Karpas-422 (cell line): ENCODE measurements around the gene ZNF385D. TPM values are rescaled to one million over a fixed set of nuclear protein-coding genes. Genes with fewer than 3 reads are reported as not detected.

Experiments used
- DNase-seq: peaks from one replicate; pipeline ENCODE4 v3.0.0-alpha.2; 2015
- H2AFZ ChIP-seq: fragments of 200-600 bp; sonication (generic); 2 replicates; pipeline ENCODE4 v1.6.1; 2014; ENCODE audit warnings: antibody characterized with exemption, low read length, mixed read lengths
- H3K27ac ChIP-seq: fragments of 200-600 bp; sonication (generic); 2 replicates; pipeline ENCODE4 v1.5.1; 2014; ENCODE audit warnings: mild to moderate bottlenecking, low read length, moderate library complexity
- H3K27me3 ChIP-seq: fragments of 200-600 bp; sonication (generic); 2 replicates; pipeline ENCODE4 v1.6.1; 2014; ENCODE audit warnings: low read length, mixed read lengths
- H3K36me3 ChIP-seq: fragments of 200-600 bp; sonication (generic); 2 replicates; pipeline ENCODE4 v1.6.1; 2014; ENCODE audit warnings: low read length, mixed read lengths; ENCODE audit not compliant: insufficient read depth
- H3K4me1 ChIP-seq: fragments of 200-600 bp; sonication (generic); 2 replicates; pipeline ENCODE4 v1.6.1; 2014; ENCODE audit warnings: mild to moderate bottlenecking, low read length, mixed read lengths
- H3K4me2 ChIP-seq: fragments of 200-600 bp; sonication (generic); 2 replicates; pipeline ENCODE4 v1.6.1; 2014; ENCODE audit warnings: low read length, low read depth, mild to moderate bottlenecking; ENCODE audit not compliant: poor library complexity, severe bottlenecking
- H3K4me3 ChIP-seq: fragments of 200-600 bp; sonication (generic); 2 replicates; pipeline ENCODE4 v1.5.1; 2014; ENCODE audit warnings: mild to moderate bottlenecking, antibody characterized with exemption, low read length, mixed read lengths
- H3K79me2 ChIP-seq: fragments of 200-600 bp; sonication (generic); 2 replicates; pipeline ENCODE4 v1.6.1; 2014; ENCODE audit warnings: mild to moderate bottlenecking, low read length, mixed read lengths
- H3K9ac ChIP-seq: fragments of 200-600 bp; sonication (generic); 2 replicates; pipeline ENCODE4 v1.6.0; 2014; ENCODE audit warnings: low read length
- H3K9me2 ChIP-seq: fragments of 200-600 bp; sonication (generic), shearing (Covaris generic); replicated peaks from 2 replicates; pipeline ENCODE4 v1.6.0; 2014; ENCODE audit warnings: mild to moderate bottlenecking, low read length, moderate library complexity; ENCODE audit not compliant: insufficient read depth
- H3K9me3 ChIP-seq: fragments of 300-700, 200-600 bp; sonication (generic); 2 replicates; pipeline ENCODE4 v1.6.1; 2014; ENCODE audit warnings: low read length, mixed read lengths
- H4K20me1 ChIP-seq: fragments of 200-600 bp; sonication (generic); 2 replicates; pipeline ENCODE4 v1.6.1; 2014; ENCODE audit warnings: mild to moderate bottlenecking, antibody characterized with exemption, low read length, low read depth; ENCODE audit not compliant: insufficient read depth
- total RNA-seq: library from RNA; depleted of rRNA; stranded (reverse); fragments of >200 nt; shearing (Covaris generic); gene quantifications from 2 replicates; pipeline ENCODE4 v1.2.3, GENCODE V29; 2014; ENCODE audit warnings: low replicate concordance

The ZNF385D gene
- total RNA-seq, 1 experiment from 2014 or later = not detected

DNA sequence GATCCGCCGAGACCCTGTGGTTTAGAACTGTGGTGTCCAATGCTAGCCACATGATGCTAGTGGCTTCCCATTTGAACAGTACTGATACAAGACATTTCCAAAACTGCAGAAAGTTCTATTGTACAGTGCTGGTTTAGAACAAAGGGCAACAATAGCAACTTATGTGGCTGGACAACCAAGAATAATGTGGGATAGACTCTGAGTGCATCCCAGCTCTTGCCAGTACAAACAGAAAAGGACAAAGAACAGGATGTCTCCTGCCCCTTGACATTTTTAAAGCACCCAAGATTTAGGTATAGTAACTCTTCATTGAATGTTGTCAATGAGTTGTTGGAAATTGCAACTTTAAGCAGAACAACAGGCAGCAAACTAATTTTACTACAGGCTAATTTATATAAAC lies 107.3 kb downstream of the ZNF385D start:
- DNase-seq = no peak
- Histone ChIP-seq H3K4me2 (no peak overlapping the region), H3K79me2 (no peaks in the 10 kb centered on the region), H3K27ac (no peak overlapping the region), H3K36me3 (no peaks in the 10 kb centered on the region), H2AFZ (no peak overlapping the region), H3K9me3 (peaks cover 17% of the 10 kb centered on the region), H3K27me3 (no peaks in the 10 kb centered on the region), H3K4me1 (no peaks in the 10 kb centered on the region), H3K9ac (no peak overlapping the region), H3K4me3 (no peak overlapping the region), H4K20me1 (no peaks in the 10 kb centered on the region), H3K9me2 (0 out of 2 replicates have a peak, but pooled peaks cover 3% of the 10 kb centered on the region)

DNA sequence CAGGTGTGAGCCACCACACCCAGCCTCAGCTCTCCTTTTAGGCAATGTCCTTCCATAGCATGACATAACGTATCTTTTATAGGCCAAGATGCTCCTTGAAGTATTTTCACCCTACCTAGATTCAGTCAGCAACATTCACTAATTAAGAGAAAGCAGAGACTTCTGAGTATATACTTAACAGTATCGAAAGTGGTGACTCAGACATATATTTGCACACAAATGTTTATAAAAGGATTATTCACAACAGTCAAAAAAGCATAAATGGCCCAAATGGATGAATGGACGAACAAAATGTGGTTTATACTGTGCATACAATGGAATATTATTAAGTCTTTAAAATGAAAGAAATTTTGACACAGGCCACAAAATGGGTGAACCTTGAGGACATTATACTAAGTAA lies 108.6 kb downstream of the ZNF385D start:
- Histone ChIP-seq H3K36me3 (no peaks in the 10 kb centered on the region), H4K20me1 (no peaks in the 10 kb centered on the region), H3K27me3 (no peaks in the 10 kb centered on the region), H3K9ac (no peak overlapping the region), H3K4me3 (no peak overlapping the region), H3K27ac (no peak overlapping the region), H3K9me3 (peaks cover 23% of the 10 kb centered on the region), H3K9me2 (0 out of 2 replicates have a peak, but pooled peaks cover 3% of the 10 kb centered on the region), H2AFZ (no peak overlapping the region), H3K79me2 (no peaks in the 10 kb centered on the region), H3K4me2 (no peak overlapping the region), H3K4me1 (no peaks in the 10 kb centered on the region)
- DNase-seq = no peak

DNA sequence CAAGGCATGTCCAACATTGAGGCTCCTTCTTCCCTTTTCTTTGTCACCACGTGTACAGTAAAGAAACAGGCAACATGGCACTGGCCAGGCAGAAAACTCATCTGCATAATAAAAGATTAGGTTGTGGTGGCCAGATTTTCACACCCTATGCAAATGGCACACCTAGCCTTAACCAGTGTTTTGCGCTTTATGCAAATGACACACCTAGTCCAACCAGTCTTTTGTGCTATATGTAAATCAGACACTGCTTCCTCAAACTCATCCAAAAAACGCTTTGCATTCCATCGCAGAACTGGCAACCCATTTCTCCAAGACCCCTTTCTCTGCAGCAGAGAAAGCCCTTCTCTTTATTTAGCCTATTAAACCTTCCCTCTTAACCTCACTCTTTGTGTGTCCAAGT lies 109.1 kb downstream of the ZNF385D start:
- Histone ChIP-seq H3K9me2 (0 out of 2 replicates have a peak, but pooled peaks cover 3% of the 10 kb centered on the region), H2AFZ (no peak overlapping the region), H3K36me3 (no peaks in the 10 kb centered on the region), H3K4me2 (no peak overlapping the region), H3K27me3 (no peaks in the 10 kb centered on the region), H3K9me3 (peaks cover 23% of the 10 kb centered on the region), H3K27ac (no peak overlapping the region), H3K4me1 (no peaks in the 10 kb centered on the region), H3K4me3 (no peak overlapping the region), H4K20me1 (no peaks in the 10 kb centered on the region), H3K79me2 (no peaks in the 10 kb centered on the region), H3K9ac (no peak overlapping the region)
- no peak for DNase-seq

DNA sequence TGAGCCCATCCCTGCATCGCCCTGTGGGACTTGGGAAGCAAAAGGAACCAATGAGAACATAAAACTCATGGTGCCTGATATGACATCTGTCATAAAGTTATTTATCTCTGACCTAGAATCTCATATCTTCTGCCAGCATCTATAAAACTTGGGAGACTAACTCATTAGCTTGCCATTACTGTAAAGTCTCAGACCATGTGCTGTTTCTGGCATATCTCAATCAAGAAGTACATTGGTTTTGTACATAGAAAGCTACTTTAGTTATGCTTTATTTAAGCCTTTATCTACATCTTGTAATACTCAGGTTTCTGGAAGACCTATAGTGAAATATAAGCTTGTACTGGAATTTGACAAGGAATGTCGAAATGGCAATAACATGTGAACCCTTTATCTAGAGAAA lies 112.5 kb downstream of the ZNF385D start:
- Histone ChIP-seq H3K27ac (no peak overlapping the region), H3K36me3 (no peaks in the 10 kb centered on the region), H3K9ac (no peak overlapping the region), H3K4me2 (no peak overlapping the region), H3K9me2 (0 out of 2 replicates have a peak, but pooled peaks cover 3% of the 10 kb centered on the region), H3K79me2 (no peaks in the 10 kb centered on the region), H3K4me3 (no peak overlapping the region), H3K27me3 (no peaks in the 10 kb centered on the region), H2AFZ (no peak overlapping the region), H3K4me1 (no peaks in the 10 kb centered on the region), H4K20me1 (no peaks in the 10 kb centered on the region), H3K9me3 (peaks cover 23% of the 10 kb centered on the region)
- no peak for DNase-seq

DNA sequence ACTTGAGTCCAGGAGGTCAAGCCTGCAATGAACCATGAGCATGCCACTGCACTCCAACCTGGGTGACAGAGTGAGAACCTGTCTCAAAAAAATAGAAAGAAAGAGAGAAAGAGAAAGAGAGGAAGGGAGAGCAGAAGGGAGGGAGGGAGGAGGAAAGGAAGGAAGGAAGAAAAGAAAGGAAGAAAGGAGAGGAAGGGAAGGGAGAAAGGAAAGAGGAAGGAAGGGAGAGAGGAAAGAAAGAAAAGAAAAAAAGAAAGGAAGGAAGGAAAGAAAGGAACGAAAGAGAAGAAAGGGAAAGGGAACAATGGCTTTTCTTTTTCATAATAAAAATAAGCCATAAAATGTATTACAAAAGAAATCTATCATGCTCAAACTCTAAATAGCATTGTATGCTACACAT lies 116.9 kb downstream of the ZNF385D start:
- Histone ChIP-seq H3K4me3 (no peak overlapping the region), H3K9me2 (no peaks in the 10 kb centered on the region), H3K9me3 (peaks cover 19% of the 10 kb centered on the region), H2AFZ (no peak overlapping the region), H3K36me3 (no peaks in the 10 kb centered on the region), H3K4me2 (no peak overlapping the region), H3K27ac (no peak overlapping the region), H3K9ac (no peak overlapping the region), H3K27me3 (no peaks in the 10 kb centered on the region), H3K4me1 (no peaks in the 10 kb centered on the region), H4K20me1 (no peaks in the 10 kb centered on the region), H3K79me2 (no peaks in the 10 kb centered on the region)
- no peak for DNase-seq

DNA sequence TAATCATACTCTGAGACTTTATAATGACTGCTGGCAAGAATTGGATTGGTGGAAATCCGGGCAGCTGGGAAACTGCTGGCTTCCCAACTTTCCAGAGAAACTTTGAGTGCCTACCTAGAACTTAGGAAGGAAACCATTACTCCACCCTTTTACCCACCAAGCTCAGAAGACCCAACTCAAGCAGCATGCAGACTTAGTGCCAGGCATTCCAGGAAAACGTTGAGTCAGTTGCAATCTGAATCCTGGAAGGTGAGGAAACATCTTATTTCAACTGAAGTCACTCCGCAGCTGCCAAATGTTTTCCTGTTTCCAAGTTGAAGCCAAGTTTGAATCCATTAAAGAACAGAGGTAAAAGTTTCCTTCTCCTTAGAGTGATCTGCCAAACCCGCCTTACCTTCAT lies 126.5 kb downstream of the ZNF385D start:
- Histone ChIP-seq H3K27ac (no peak overlapping the region), H2AFZ (no peak overlapping the region), H3K4me2 (no peak overlapping the region), H3K36me3 (no peaks in the 10 kb centered on the region), H3K27me3 (no peaks in the 10 kb centered on the region), H3K9me3 (no peaks in the 10 kb centered on the region), H3K4me1 (no peaks in the 10 kb centered on the region), H3K9ac (no peak overlapping the region), H3K79me2 (no peaks in the 10 kb centered on the region), H3K9me2 (no peaks in the 10 kb centered on the region), H4K20me1 (no peaks in the 10 kb centered on the region), H3K4me3 (no peak overlapping the region)
- no peak for DNase-seq

- Histone ChIP-seq H3K9me2 (no peaks in the 10 kb centered on the region), H3K27me3 (no peaks in the 10 kb centered on the region), H4K20me1 (no peaks in the 10 kb centered on the region), H3K27ac (no peak overlapping the region), H2AFZ (no peak overlapping the region), H3K4me2 (no peak overlapping the region), H3K36me3 (no peaks in the 10 kb centered on the region), H3K9ac (no peak overlapping the region), H3K4me1 (no peaks in the 10 kb centered on the region), H3K79me2 (no peaks in the 10 kb centered on the region), H3K4me3 (no peak overlapping the region), H3K9me3 (no peaks in the 10 kb centered on the region)
- no peak for DNase-seq
Measured at GRCh38 chr3:21621181-21621651, 129.8 kb downstream of the ZNF385D start.

GRCh38 chr3:21620511-21621155 lies 130.4 kb downstream of the ZNF385D start:
- no peak overlapping the region for H3K9ac ChIP-seq

More at GRCh38 chr3:21620511-21621155, 130.4 kb downstream of the ZNF385D start:
- no peak overlapping the region for H3K4me2 ChIP-seq
- no peaks in the 10 kb centered on the region for H3K9me2 ChIP-seq
- no peak overlapping the region for H2AFZ ChIP-seq
- H3K9me3 ChIP-seq = no peaks in the 10 kb centered on the region
- no peaks in the 10 kb centered on the region for H3K79me2 ChIP-seq
- no peak overlapping the region for H3K27ac ChIP-seq
- H3K4me3 ChIP-seq = no peak overlapping the region
- no peak for DNase-seq
- no peaks in the 10 kb centered on the region for H3K36me3 ChIP-seq
- no peaks in the 10 kb centered on the region for H4K20me1 ChIP-seq
- H3K27me3 ChIP-seq = no peaks in the 10 kb centered on the region
- no peaks in the 10 kb centered on the region for H3K4me1 ChIP-seq
